Adrenal gland (tissue), 12 donors: ENCODE results near the gene TMEM117. TPM values are rescaled to one million over a fixed set of nuclear protein-coding genes. Genes with fewer than 3 reads are reported as not detected.
"Not testable (repeated sequence)": the region's sequence is repeated elsewhere in the genome, so short reads cannot be mapped to it uniquely, and the experiment has no call there.

Experiments used
- DNase-seq, 7 donors: peaks; one replicate each; pipeline ENCODE4 v3.0.0-alpha.2; 2019 to 2020
- H3K27ac ChIP-seq, 5 donors: fragments of 200-600 bp; sonication (generic) in 4 of 5; 1 replicate in 3 of 5; 2 replicates in 2 of 5; pipeline versions ENCODE4 v1.5.1 to v1.8.0; 2016 to 2020; ENCODE audit warnings: mild to moderate bottlenecking in 1 of 5
- H3K27me3 ChIP-seq: fragments of 200-600 bp; 2 replicates; pipeline ENCODE4 v1.8.0; 2021
- H3K36me3 ChIP-seq, 2 donors: fragments of 200-600 bp; replicated peaks in 1 of 2; 1 replicate in 1 of 2; 2 replicates in 1 of 2; pipeline versions ENCODE4 v1.5.1 to v1.8.0; 2018 to 2022
- H3K4me1 ChIP-seq, 2 donors: fragments of 200-600 bp; replicated peaks in 1 of 2; 1 replicate in 1 of 2; 2 replicates in 1 of 2; pipeline versions ENCODE4 v1.5.1 to v1.8.0; 2018 to 2021
- H3K4me3 ChIP-seq, 4 donors: fragments of 200-600 bp; sonication (generic) in 3 of 4; one replicate each; pipeline ENCODE4 v1.5.1; 2016 to 2018
- H3K9me3 ChIP-seq, 3 donors: fragments of 200-600 bp; sonication (generic) in 1 of 3; replicated peaks in 1 of 3; 1 replicate in 2 of 3; 2 replicates in 1 of 3; pipeline versions ENCODE4 v1.5.1 to v1.8.0; 2016 to 2021
- POLR2A ChIP-seq, 2 donors: fragments of 450-650 bp; IDR thresholded peaks; one replicate each; pipeline ENCODE4 v1.6.1; 2017; ENCODE audit warnings: antibody characterized with exemption in 2 of 2, mild to moderate bottlenecking in 2 of 2, moderate library complexity in 1 of 2
- WGBS, 4 donors: extraction: QIAGEN DNeasy Blood & Tissue Kit in 2 of 4; methylation state at CpG; one replicate each; pipeline versions ENCODE4 v1.1.5 to v1.1.7; 2013 to 2017; 5-methylcytosine and 5-hydroxymethylcytosine counted together
- intact Hi-C, 2 donors: fragments of 100-400 bp; cut with DNase I; formaldehyde crosslinking; loops; one replicate each; pipeline versions ENCODE4 v1.14.1 to v1.15.0; 2022 to 2023
- polyA plus RNA-seq, 3 donors: library from polyadenylated mRNA; stranded (reverse); fragments of 200-250 nt in 2 of 3; fragments of 350-450 nt in 1 of 3; fragmentation: Illumina TruSeq in 1 of 3; extraction: RNeasy Lipid Tissue Mini Kit (QIAGEN cat#74804) in 1 of 3; gene quantifications; one replicate each; pipeline ENCODE4 v1.2.3, GENCODE V29; 2013 to 2014
- total RNA-seq, 9 donors: library from RNA; depleted of rRNA in 4 of 9; stranded (reverse); fragments of >200 nt in 4 of 9; fragments of 120-200 nt in 1 of 9; fragmentation: NEBNext Ultra II Directional in 1 of 9; extraction: Animal tissue kit (Norgen Biotek cat#: 25700) in 1 of 9; gene quantifications; one replicate each; pipeline versions ENCODE4 v1.1.0 to v1.2.4, GENCODE V29; 2013 to 2023
- TF ChIP-seq, protein P1 (sequence below), 6 experiments: fragments of 450-650 bp in 4 of 6; fragments of 200-600 bp in 2 of 6; sonication (generic) in 1 of 6; IDR thresholded peaks; 1 replicate in 5 of 6; 2 replicates in 1 of 6; pipeline versions ENCODE4 v1.5.1 to v1.8.0; 2016 to 2021; ENCODE audit warnings: antibody characterized with exemption in 6 of 6, mild to moderate bottlenecking in 2 of 6, moderate library complexity in 1 of 6
- donor health status: healthy with polysubstance abuse.
- donor health status: Bipolar disorder and iron deficiency.
- donor health status: DM: yes; HTN: yes; CAD: no.
- donor health status: DM: no; HTN: no; CAD: no.
- donor health status: DM: no; HTN: no; CAD: no.
- donor health status: DM: yes; HTN: yes; CAD: no.

The TMEM117 gene
- total and polyA plus RNA-seq, 12 donors = 1.9 to 38.5 (median 6.7) TPM

DNA sequence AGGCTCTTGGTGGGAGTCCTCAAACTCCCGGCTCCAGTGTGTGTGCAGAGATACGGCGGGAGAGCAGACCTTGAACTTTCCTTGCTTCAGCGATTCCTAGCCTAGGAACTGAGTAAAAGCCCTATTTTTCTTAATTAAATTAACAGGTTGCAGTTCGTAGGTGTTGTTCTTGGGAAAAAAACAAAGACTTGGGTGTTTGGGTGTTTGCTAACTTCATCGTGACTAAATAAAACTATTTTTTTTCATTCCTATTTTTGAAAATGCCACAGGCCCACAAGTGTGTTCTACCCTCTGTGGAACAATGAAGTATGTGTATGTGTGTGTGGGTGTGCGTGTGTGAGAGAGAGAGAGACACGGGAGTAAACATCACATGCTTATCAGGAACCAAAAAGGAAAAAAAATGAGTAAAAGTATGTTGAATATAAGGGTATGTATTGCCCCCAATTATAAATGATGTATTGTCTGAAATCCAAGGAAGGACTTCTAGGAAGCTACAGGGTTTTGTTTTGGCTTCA is 651 bp downstream of the TMEM117 start:
- H3K4me1 ChIP-seq = peaks cover 5 to 14% of the 10 kb centered on the region in 2 donors
- H3K4me3 ChIP-seq = peak overlapping the region in 3 of 4 donors; percentile 54 to 95 (median 58)
- intact Hi-C loops = no loop called here
- peak overlapping the region; percentile 75 to 100 (median 91) for H3K27ac ChIP-seq
- H3K36me3 ChIP-seq = no peaks in the 10 kb centered on the region
- TF ChIP-seq, protein P1, sequence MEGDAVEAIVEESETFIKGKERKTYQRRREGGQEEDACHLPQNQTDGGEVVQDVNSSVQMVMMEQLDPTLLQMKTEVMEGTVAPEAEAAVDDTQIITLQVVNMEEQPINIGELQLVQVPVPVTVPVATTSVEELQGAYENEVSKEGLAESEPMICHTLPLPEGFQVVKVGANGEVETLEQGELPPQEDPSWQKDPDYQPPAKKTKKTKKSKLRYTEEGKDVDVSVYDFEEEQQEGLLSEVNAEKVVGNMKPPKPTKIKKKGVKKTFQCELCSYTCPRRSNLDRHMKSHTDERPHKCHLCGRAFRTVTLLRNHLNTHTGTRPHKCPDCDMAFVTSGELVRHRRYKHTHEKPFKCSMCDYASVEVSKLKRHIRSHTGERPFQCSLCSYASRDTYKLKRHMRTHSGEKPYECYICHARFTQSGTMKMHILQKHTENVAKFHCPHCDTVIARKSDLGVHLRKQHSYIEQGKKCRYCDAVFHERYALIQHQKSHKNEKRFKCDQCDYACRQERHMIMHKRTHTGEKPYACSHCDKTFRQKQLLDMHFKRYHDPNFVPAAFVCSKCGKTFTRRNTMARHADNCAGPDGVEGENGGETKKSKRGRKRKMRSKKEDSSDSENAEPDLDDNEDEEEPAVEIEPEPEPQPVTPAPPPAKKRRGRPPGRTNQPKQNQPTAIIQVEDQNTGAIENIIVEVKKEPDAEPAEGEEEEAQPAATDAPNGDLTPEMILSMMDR (IDR thresholded peaks at IDR 0.05) = no peak
- TF ChIP-seq POLR2A (IDR thresholded peaks at IDR 0.05) = no peak
- WGBS, 4 donors = 0 to 1% (median 1%) methylated on average over 8 of the region's 8 CpGs
- H3K9me3 ChIP-seq = no peaks in the 10 kb centered on the region
- H3K27me3 ChIP-seq = no peaks in the 10 kb centered on the region
- peak in 4 of 7 donors; percentile 8 to 23 (median 18) for DNase-seq

DNA sequence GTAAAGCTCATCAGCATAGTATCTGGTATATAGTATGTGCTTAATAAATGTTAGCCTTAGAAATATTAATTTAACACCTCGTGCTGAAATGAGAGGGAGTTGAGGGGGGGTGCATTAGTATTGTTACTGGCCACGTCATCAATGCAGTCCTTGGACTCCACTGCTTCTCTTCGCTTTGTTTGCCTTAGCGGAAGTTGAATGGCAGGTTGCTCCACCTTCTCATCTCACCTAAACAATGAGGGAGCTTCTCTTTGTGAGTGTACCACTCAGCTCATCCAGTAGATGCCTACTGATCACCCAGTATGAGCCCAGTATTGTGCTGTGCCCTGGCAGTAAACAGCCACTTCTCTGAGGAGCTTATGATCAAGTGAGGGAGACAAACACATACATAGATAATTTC is 4.5 kb downstream of the TMEM117 start:
- H3K36me3 ChIP-seq = peaks cover 0 to 3% of the 10 kb centered on the region in 2 donors
- H3K4me1 ChIP-seq = peaks cover 5 to 8% of the 10 kb centered on the region in 2 donors
- H3K4me3 ChIP-seq = no peak overlapping the region
- H3K27me3 ChIP-seq = no peaks in the 10 kb centered on the region
- H3K9me3 ChIP-seq = no peaks in the 10 kb centered on the region
- intact Hi-C loops = no loop called here
- no peak overlapping the region for H3K27ac ChIP-seq
- TF ChIP-seq, protein P1 (IDR thresholded peaks at IDR 0.05) = no peak
- no peak for TF ChIP-seq POLR2A (IDR thresholded peaks at IDR 0.05)
- DNase-seq = no peak
- WGBS, 4 donors = 87 to 97% (median 92%) methylated on average over 4 of the region's 4 CpGs

- Histone ChIP-seq H3K9me3 (no peaks in the 10 kb centered on the region), H3K4me3 (no peak overlapping the region), H3K27ac (no peak overlapping the region), H3K36me3 (peaks cover 0 to 3% of the 10 kb centered on the region in 2 donors), H3K27me3 (no peaks in the 10 kb centered on the region), H3K4me1 (peaks cover 5 to 7% of the 10 kb centered on the region in 2 donors)
- no peak for DNase-seq
- intact Hi-C loops = no loop called here
- no peak for TF ChIP-seq POLR2A (IDR thresholded peaks at IDR 0.05)
- TF ChIP-seq, protein P1 (IDR thresholded peaks at IDR 0.05) = no peak
- WGBS, 4 donors = 71 to 94% (median 91%) methylated on average over 3 of the region's 3 CpGs
These were observed 5.4 kb downstream of the TMEM117 start for GRCh38 chr12:43841253-43841652.

DNA sequence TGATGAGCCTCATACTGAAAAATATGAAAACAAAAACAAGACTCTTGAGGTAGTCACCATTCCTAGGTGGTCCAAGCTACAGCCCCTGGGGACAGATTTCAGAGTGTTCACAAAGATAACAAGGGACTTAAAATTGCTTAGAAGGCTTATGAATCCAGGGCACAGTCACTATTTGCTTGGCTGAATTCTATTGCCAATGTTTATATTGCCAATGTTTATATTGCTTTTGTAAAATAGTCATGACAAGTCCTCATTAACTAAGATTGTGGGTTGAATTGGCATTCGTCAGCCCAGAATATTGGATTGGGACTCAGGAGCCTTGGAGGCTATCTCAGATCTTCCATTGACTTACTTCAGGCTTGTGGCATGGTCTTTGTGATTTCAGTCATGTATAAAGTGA is 6.4 kb downstream of the TMEM117 start:
- no peaks in the 10 kb centered on the region for H3K27me3 ChIP-seq
- no peak overlapping the region for H3K4me3 ChIP-seq
- H3K4me1 ChIP-seq = no peaks in the 10 kb centered on the region
- intact Hi-C loops = no loop called here
- TF ChIP-seq, protein P1 (IDR thresholded peaks at IDR 0.05) = no peak
- no peak for TF ChIP-seq POLR2A (IDR thresholded peaks at IDR 0.05)
- WGBS, 4 donors = 95 to 100% (median 99%) methylated on average over 1 of the region's 1 CpG
- peaks cover 0 to 3% of the 10 kb centered on the region in 2 donors for H3K36me3 ChIP-seq
- no peak for DNase-seq
- H3K9me3 ChIP-seq = no peaks in the 10 kb centered on the region
- H3K27ac ChIP-seq = no peak overlapping the region

DNA sequence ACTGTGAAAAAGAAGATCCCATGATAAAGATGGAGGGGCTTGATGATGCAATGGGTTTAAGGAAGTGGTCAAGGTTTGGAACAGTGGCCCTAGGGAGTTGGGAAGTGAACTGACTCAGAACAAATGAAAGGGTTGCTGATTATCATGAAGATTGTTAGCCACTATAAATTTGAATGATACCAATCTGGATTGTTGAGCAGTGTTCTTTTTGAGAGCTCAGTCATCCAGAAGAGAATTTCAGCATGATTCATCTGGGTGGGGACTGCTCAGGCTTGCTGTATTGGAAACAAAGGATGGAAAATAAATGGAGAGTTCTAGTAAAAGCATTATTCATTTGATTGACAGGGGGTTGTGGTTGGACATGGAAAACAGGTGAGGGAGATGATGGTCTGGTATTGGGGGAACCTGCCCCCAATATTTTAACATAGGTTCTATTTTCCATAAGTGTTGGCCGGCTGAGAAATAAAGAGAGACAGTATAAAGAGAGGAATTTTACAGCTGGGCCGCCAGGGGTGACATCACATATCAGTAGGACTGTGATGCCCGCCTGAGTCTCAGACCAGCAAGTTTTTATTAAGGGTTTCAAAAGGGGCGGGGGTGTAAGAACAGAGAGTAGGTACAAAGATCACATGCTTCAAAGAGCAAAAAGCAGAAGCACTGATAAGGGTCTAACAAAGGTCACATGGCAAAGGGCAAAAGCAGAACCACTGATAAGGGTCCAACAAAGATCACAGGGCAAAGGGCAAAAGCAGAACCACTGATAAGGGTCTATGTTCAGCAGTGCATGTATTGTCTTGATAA is 11.7 kb downstream of the TMEM117 start:
- H3K27me3 ChIP-seq, H3K27ac ChIP-seq, H3K36me3 ChIP-seq, H3K4me3 ChIP-seq, H3K9me3 ChIP-seq, H3K4me1 ChIP-seq, intact Hi-C loops, DNase-seq: not testable (repeated sequence)
- WGBS, 4 donors = 85 to 98% (median 87%) methylated on average over 4 of the region's 4 CpGs
